Body of pancreas (tissue), 4 donors: ENCODE results near the gene DSTN.

Experiments used
- POLR2A ChIP-seq, 3 donors: fragments of 450-650 bp; IDR thresholded peaks; one replicate each; pipeline ENCODE4 v1.6.1; 2016; ENCODE audit warnings: antibody characterized with exemption in 3 of 3, mild to moderate bottlenecking in 2 of 3
- TF ChIP-seq, protein P1 (sequence below), 7 experiments: fragments of 450-650 bp in 4 of 7; fragments of 200-600 bp in 3 of 7; sonication (generic) in 3 of 7; IDR thresholded peaks; one replicate each; pipeline ENCODE4 v1.5.1; 2016 to 2019; ENCODE audit warnings: antibody characterized with exemption in 7 of 7

DNA sequence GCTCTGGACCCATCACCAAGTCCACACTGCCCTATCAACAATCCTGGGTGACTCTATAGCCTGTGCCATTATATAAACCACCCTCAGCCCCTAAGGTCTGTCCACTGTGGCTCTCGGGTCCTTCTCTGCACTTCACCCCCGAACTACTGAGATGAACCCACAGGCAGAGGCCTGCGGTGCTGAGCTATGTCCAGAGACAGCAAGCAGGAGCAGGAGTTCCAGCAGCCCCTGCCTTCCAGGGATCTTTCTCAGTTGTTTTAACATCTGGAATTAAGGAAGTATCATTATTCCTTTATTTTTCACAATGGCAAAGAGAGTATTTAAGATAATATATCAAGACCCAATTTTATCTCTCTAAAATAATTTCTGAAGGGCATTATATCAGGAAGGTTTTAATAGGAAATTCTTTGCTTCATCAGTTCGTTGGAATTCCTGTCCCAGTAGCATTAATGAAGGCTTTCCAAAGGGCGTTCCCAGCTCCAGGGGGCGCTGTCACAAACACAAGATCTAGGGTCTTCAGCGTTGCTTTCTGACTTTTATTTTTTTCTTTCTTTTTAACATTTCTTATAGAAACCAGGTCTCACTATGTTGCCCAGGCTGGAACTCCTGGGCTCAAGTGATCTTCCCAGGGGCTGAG lies 84.9 kb downstream of the DSTN start:
- TF ChIP-seq, protein P1, sequence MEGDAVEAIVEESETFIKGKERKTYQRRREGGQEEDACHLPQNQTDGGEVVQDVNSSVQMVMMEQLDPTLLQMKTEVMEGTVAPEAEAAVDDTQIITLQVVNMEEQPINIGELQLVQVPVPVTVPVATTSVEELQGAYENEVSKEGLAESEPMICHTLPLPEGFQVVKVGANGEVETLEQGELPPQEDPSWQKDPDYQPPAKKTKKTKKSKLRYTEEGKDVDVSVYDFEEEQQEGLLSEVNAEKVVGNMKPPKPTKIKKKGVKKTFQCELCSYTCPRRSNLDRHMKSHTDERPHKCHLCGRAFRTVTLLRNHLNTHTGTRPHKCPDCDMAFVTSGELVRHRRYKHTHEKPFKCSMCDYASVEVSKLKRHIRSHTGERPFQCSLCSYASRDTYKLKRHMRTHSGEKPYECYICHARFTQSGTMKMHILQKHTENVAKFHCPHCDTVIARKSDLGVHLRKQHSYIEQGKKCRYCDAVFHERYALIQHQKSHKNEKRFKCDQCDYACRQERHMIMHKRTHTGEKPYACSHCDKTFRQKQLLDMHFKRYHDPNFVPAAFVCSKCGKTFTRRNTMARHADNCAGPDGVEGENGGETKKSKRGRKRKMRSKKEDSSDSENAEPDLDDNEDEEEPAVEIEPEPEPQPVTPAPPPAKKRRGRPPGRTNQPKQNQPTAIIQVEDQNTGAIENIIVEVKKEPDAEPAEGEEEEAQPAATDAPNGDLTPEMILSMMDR (IDR thresholded peaks at IDR 0.05), result peak in 6 of 7 experiments; percentile 30 to 55 (median 47)
- no peak for TF ChIP-seq POLR2A (IDR thresholded peaks at IDR 0.05)
